ENCODE data around the gene DLX6.

Gene DLX6

DNA sequence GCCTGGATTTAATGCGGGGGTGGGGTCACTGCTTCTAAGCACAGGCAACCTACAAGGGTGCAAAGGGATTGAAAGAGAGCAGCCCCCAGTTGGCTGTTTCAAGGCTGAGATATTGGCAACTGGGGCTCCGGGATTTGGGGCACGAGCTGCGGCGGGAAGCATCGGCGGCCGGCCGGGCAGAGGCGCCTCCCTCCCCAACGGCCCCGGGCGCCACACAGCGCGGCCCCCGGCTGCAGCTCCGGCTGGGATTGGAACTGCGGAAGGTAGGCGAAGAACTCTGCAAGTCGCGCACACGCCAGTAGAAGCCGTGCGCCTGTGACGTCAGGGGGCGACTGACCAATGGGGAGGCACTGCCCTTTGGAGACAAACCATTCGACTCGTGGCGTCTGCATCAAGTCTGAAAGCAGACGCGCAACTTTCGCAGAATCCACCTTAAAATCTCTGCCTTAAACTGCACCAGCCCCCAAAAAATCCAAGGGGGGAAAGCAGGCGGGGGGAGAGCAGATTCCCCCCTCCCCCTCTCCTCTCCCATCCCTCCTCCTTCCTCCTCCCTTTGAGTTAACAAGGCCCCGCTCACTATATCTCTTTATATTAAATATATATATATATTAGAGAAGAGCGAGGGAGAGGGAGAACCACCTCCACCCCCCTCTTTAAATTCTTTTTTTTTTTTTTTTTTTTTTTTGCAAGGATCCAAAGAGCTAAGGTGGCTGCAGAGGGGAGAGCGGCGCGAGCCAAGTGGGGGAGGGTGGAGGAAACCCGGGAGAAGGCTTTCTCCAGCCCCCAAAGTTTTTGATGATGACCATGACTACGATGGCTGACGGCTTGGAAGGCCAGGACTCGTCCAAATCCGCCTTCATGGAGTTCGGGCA is at the start of gene DLX6:
TSS of gene DLX6 (plus strand) at position 371 of the 872 bp plus-strand sequence. CDS start at position 796, 425 bp downstream.
- peaks cover 0 to 30% (median 16%) of the 10 kb centered on the region in 4 donors for H3K4me1 ChIP-seq
- no peak for DNase-seq
- no peak within 1 kb of the TSS for H3K27ac ChIP-seq
- no peaks in the 10 kb centered on the region for H3K9me3 ChIP-seq
- peak within 1 kb of the TSS; percentile 41 to 49 for H3K4me3 ChIP-seq
- peaks cover 8 to 97% of the 10 kb centered on the region in 2 donors for H3K27me3 ChIP-seq
- TF ChIP-seq, protein P1, sequence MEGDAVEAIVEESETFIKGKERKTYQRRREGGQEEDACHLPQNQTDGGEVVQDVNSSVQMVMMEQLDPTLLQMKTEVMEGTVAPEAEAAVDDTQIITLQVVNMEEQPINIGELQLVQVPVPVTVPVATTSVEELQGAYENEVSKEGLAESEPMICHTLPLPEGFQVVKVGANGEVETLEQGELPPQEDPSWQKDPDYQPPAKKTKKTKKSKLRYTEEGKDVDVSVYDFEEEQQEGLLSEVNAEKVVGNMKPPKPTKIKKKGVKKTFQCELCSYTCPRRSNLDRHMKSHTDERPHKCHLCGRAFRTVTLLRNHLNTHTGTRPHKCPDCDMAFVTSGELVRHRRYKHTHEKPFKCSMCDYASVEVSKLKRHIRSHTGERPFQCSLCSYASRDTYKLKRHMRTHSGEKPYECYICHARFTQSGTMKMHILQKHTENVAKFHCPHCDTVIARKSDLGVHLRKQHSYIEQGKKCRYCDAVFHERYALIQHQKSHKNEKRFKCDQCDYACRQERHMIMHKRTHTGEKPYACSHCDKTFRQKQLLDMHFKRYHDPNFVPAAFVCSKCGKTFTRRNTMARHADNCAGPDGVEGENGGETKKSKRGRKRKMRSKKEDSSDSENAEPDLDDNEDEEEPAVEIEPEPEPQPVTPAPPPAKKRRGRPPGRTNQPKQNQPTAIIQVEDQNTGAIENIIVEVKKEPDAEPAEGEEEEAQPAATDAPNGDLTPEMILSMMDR (IDR thresholded peaks at IDR 0.05) = no peak
- H3K36me3 ChIP-seq = no peaks in the 10 kb centered on the region
- intact Hi-C loops (cut with DNase I; ENCODE audit: low total_unique reads) = no loop called here

DNA sequence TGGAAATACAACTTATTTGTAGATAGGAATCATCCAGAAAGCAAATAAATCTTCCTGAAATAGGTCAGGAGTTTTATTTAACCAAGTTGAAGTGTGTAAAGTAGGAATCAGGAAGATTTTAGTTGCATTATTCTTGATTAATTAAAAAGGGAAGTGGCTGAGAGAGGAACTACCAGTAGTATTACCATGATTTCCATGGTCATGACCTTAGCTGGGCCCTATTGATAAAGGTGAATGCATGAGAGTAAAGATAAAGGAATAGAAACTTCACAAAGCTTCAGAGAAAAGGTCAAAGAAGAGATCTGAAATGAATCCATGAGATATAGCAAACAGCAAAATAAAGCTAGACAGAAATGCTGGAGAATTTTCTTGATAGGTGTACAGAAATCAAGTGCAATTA is 46.2 kb upstream of the DLX6 start:
- Histone ChIP-seq H3K27ac (no peak overlapping the region), H3K4me3 (no peak overlapping the region), H3K27me3 (peaks cover 0 to 7% of the 10 kb centered on the region in 2 donors), H3K9me3 (no peaks in the 10 kb centered on the region), H3K4me1 (no peaks in the 10 kb centered on the region), H3K36me3 (no peaks in the 10 kb centered on the region)
- no peak for DNase-seq
- intact Hi-C loops (cut with DNase I; ENCODE audit: low total_unique reads) = no loop called here
- TF ChIP-seq, protein P1 (IDR thresholded peaks at IDR 0.05) = no peak

- H3K27ac ChIP-seq = no peak overlapping the region
- TF ChIP-seq, protein P1 (IDR thresholded peaks at IDR 0.05) = no peak
- no peaks in the 10 kb centered on the region for H3K9me3 ChIP-seq
- intact Hi-C loops (cut with DNase I; ENCODE audit: low total_unique reads) = no loop called here
- H3K27me3 ChIP-seq = peaks cover 0 to 8% of the 10 kb centered on the region in 2 donors
- DNase-seq = peak; percentile 44 to 72
- H3K4me1 ChIP-seq = no peaks in the 10 kb centered on the region
- H3K36me3 ChIP-seq = no peaks in the 10 kb centered on the region
- H3K4me3 ChIP-seq = no peak overlapping the region
Observed at GRCh38 chr7:96962221-96962885, 43.0 kb upstream of the DLX6 start.

GRCh38 chr7:96968981-96969380 is 36.4 kb upstream of the DLX6 start:
- intact Hi-C loops (cut with DNase I; ENCODE audit: low total_unique reads) = no loop called here
- H3K4me3 ChIP-seq = no peak overlapping the region
- H3K27ac ChIP-seq = no peak overlapping the region
- H3K27me3 ChIP-seq = peaks cover 0 to 3% of the 10 kb centered on the region in 2 donors
- no peaks in the 10 kb centered on the region for H3K36me3 ChIP-seq
- H3K4me1 ChIP-seq = peaks cover 0 to 12% (median 8%) of the 10 kb centered on the region in 4 donors
- DNase-seq = no peak
- H3K9me3 ChIP-seq = no peaks in the 10 kb centered on the region
- TF ChIP-seq, protein P1 (IDR thresholded peaks at IDR 0.05) = no peak

DNA sequence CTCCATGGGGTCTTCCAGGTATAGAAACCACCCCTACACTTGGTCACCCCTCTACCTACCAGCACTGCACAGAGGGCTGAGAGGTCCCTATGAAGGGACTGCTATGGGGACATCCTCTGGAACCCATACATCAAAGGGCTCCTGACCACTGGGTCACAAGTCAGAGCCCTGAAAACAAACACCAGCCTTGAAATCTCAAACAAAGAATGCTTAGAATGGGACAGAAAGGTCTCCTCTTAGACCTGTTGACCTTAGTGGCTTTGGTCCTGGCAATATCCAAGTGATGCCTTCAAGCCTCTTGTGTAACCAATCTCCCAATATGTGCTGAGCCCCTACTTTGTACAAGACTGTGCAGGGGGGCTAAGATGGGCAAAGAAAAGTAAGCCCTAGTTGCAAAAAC is 34.6 kb upstream of the DLX6 start:
- TF ChIP-seq, protein P1 (IDR thresholded peaks at IDR 0.05) = no peak
- Histone ChIP-seq H3K27me3 (no peaks in the 10 kb centered on the region), H3K27ac (no peak overlapping the region), H3K9me3 (no peaks in the 10 kb centered on the region), H3K4me3 (no peak overlapping the region), H3K36me3 (no peaks in the 10 kb centered on the region), H3K4me1 (peaks cover 0 to 24% (median 15%) of the 10 kb centered on the region in 4 donors)
- no peak for DNase-seq
- intact Hi-C loops (cut with DNase I; ENCODE audit: low total_unique reads) = no loop called here

Data from tibial artery (tissue), 4 donors.